HG03060 (cell line): ENCODE data around the gene SGCB.
"Not testable (repeated sequence)": the region's sequence is repeated elsewhere in the genome, so short reads cannot be mapped to it uniquely, and the experiment has no call there.

Source experiments
- ATAC-seq: cut with Tn5 transposase; IDR thresholded peaks from one replicate; pipeline ENCODE4 v1.9.1; 2021; ENCODE audit warnings: low read depth, moderate number of reproducible peaks; ENCODE audit not compliant: unreplicated experiment

Gene SGCB

DNA sequence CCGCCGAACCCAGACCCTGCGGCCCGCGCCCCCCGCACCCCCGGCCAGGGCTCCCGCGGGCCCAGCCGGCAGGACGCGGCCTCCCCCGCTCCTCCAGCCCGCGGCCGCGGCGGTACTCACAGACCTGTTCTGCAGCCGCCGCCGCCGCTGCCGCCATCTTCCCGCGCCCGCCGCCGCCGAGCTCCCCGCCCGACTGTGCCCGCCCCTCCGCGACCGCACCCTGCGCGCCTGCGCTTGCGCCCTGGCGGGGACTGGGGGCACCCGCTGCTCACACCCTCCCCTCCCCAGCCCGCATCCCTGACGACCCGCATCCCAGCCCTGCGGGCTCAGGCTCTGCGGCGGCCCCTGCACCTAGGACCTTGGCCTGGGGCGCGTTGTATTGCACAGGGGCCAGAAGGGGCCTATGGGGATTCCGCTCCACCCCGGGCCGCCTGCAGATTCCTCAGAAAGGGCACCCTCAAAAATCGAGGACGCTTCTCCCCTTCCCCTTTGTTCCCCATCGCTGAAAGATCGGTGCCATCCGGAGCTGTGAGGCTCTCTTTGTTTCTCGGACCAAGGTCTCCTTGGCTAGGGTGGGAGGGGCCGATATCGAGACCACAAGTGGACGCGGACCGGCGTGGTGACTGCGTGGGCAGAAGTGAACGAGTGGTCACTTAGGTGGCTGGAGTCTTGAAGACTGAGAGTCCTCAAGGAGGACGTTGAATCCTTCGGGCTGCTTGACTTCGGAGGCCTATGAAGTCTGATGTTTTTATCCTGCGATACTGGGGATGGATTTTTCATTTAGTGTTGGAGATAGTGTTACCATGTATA, at the start of gene SGCB:
Gene SGCB, minus strand, starts transcription at position 197 of the 810 bp plus-strand sequence. Its CDS starts 40 bp downstream, at position 157.
- peak; percentile 49 for ATAC-seq

DNA sequence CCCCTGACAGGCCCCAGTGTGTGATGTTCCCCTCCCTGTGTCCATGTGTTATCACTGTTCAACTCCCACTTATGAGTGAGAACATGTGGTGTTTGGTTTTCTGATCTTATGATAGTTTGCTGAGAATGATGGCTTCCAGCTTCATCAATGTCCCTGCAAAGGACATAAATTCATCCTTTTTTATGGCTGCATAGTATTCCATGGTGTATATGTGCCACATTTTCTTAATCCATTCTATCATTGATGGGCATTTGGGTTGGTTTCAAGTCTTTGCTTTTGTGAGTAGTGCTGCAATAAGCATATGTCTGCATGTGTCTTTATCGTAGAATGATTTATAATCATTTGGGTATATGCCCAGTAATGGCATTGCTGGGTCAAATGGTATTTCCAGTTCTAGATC, 48.3 kb upstream of the SGCB start:
- ATAC-seq: not testable (repeated sequence)

DNA sequence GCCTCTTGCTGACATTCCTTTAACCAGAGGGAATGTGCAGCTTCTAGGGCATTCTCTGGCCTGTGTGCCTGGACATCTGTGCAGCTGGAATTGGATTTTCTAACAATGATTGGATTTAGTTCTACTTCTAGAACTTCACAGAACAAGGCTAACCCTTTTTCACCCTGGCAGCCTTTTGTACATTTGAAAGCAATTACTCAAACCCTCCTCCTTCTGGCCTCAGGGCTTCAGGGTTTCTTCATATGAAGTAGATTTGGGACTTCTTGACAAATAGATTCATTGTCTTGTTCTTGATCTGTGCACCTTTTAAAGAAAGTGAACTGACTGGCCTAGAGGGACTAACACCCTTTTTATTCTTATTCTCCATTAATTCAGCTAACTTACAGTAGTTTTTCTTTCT, 43.1 kb upstream of the SGCB start:
- no peak for ATAC-seq

GRCh38 chr4:52079659-52080058, 41.6 kb upstream of the SGCB start:
- ATAC-seq: no peak

DNA sequence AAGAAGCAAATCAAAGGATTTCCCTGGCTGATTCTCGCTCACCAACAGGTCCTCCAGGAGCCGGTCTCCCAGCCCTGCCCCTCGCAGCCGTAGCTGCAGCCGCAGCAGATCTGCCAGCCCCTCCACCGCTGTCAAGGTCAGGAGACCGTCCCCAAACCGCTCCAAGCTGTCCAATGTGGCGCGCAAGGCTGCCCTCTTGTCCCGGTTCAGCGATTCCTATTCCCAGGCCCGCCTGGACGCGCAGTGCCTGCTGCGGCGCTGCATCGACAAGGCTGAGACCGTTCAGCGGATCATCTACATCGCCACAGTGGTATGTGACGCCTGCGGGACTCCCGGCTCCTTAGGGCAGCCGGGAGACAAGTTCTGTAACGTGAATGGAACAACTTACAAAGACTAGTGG, 38.6 kb upstream of the SGCB start:
- no peak for ATAC-seq

DNA sequence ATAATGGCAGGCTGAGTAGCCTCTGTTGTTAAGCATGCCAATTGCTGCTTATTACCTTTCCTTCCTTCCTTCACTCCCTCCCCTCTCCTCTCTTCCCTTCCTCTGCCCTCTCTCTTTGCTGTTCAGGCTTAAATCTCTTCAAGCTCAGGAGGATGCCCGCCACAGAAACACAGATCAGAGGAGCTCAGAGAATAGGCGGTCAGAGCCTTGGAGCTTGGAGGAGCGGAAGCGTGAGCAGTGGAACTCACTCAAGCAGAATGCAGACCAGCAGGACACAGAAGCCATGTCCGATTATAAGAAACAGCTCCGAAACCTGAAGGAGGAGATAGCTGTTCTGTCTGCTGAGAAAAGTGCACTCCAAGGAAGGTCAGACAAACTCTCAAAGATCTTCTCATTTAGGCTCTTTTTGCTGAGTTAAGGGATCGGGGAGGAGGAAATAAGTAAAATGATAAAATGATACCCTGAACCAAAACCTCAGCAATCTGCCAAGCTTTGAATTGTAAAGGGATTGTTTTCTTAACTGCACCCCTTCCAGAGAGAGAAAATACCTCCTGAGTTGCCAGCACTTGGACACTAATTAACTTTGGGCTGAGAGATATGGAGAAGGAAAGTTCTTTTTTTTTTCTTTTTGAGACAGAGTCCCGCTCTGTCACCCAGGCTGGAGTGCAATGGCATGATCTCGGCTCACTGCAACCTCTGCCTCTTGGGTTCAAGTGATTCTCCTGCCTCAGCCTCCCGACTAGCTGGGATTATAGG, 33.9 kb upstream of the SGCB start:
- ATAC-seq: no peak

DNA sequence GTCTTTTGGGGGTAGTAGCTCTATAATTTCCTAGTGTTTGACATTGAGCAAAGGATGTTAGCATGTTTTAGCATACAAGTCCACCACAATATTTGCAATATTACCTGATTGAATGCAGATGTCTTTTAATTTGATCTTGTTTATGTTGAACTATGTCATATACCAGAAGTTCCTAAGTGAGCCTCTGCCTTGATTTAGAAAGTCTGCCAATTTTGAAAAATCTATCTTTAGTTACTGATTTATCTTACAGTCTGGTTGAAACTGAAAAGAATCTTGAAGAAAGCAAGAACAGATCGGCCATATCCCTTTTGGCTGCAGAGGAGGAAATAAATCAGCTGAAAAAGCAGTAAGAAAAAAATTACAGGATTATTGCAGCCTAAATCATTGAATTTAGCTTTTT, 31.5 kb upstream of the SGCB start:
- no peak for ATAC-seq

GRCh38 chr4:52059372-52059771, 21.3 kb upstream of the SGCB start:
- no peak for ATAC-seq

- ATAC-seq: no peak
Measured at GRCh38 chr4:52058275-52058674, 20.2 kb upstream of the SGCB start.

DNA sequence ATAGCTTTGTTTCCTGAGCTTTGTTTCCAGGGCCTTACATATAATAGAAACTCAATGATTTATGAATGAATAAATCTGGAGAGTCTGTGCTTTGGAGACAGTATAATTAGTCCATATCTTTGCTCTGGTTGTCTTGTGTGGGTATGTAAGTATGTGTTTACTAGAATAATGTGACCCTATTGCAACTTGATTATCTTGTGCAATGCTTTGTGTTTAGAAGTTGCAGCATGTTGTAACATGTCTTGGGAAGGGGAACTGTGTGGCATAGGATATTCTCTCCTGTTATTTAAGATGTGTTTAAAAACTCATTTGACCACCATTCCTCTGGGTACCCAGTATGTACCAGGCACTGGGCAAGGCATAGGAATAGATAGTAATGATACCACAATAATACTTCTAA, 19.1 kb upstream of the SGCB start:
- no peak for ATAC-seq

- ATAC-seq: no peak
Measured at GRCh38 chr4:52054254-52054653, 16.2 kb upstream of the SGCB start.

DNA sequence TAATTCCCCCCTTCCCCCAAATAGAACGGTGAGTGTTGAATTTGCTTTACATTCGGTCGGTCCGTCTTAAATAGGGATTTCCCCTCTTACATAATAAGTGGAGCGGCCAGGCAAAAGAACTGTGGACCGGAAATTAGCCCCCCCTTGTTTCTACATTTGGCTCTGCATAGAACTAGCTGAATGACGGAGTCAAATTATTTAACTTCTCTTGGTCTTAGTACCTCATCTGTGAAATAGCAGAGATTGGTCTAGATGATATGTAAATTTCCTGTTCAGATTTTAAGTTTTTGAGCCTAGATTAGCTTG, 14.3 kb upstream of the SGCB start:
- peak; percentile 55 for ATAC-seq

GRCh38 chr4:52051615-52052474, 13.7 kb upstream of the SGCB start:
- no peak for ATAC-seq

DNA sequence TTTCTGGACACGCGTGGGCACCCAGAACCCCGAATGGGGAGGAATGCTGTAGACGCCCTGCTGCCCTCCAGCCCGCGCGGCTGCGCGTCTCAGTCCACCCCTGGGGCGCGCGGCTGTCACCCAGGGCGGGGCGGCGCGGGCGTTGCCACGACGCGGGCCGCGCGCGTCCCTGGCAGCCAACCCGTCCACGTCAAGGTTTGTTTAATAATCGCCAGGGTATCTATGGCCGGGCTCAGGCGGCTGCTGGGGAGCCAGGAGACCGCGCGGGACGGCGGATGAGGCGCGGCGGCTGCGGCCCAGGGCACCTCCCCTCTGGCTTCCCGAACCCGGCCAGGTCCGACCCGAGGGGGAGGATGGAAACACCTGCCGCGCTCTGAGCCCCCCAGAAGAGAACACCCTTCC, 13.1 kb upstream of the SGCB start, which contains the start of gene SPATA18:
Gene SPATA18, plus strand, starts transcription at position 92 of the 402 bp plus-strand sequence. CDS start 401 bp downstream, outside the sequence.
- no peak for ATAC-seq

DNA sequence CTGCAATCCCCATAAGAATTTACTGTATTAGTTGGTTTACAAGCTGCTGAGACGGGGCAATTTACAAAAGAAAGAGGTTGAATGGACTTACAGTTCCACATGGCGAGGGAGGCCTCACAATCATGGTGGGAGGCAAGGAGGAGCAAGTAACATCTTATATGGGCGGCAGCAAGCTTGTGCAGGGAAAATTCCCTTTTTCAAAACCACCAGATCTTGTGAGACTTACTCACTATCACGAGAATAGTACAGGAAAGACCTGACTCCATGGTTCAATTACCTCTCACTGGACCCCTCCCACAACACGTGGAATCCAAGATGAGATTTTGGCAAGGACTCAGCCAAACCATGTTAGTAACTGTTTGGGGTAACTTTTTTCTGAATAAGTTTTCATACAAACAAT, 11.2 kb upstream of the SGCB start:
- ATAC-seq: no peak

DNA sequence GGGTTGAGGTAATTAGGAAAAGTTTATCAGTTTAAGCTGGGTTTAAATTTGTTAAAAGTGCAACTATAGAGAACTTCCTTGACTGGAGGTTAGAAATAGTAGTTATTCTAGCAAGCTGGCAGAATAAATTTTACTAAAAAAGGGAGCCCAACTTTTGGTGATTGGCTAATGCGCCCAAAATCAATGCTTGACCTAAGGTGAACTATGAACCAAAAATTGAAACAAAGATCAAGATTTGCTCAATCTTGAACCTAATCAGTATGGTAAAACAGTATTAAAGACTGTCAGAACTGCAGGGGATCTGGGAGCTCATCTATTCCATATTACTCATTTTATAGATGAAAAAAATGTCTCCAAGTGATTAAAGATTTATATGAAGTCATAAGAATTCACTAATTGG, 6.9 kb upstream of the SGCB start:
- no peak for ATAC-seq

GRCh38 chr4:52037689-52038102, 403 bp downstream of the SGCB start:
- ATAC-seq: peak; percentile 26

DNA sequence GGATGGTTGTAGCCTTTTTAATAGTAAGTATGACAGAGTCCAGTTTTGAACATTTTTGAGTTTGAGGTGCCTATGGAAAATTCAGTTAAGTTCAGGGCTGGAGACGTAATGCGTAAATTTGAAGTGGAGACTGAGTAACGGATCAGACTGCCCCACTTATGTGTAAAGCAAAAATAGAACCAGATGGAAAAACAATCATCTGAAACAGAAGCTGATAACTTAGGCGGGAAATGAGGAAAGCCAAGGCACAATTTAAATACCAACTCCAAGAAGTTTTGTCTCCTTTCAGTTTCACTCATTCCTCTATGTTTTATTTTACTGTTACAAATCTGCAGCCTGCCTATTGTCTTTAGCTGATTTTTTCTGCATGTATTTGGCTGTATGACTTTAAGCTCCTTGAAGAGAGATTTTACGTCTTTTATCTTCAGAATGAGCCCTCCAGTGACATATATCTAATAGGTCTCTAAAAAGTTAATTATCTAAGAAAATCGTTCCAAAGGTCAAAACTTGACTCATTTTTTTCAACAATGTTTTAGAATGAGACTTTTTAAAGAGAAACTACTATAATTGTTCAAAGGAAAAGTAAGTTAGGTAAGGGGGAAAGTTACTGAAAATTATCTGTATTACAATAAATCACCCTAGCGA, 1.1 kb downstream of the SGCB start:
- ATAC-seq: no peak

- ATAC-seq: no peak
Measured at GRCh38 chr4:52035190-52035589, 2.9 kb downstream of the SGCB start.

- ATAC-seq: no peak
Measured at GRCh38 chr4:52032005-52032404, 6.1 kb downstream of the SGCB start.

GRCh38 chr4:52028970-52029369, 9.1 kb downstream of the SGCB start:
- no peak for ATAC-seq
